Testis (tissue), 3 donors: Measurements from ENCODE around the gene NEURL1. TPM values are rescaled to one million over a fixed set of nuclear protein-coding genes. Genes with fewer than 3 reads are reported as not detected.

Source experiments
- DNase-seq: peaks from one replicate; pipeline ENCODE4 v3.0.0-alpha.2; 2019
- H3K27ac ChIP-seq, 2 donors: fragments of 200-600 bp; sonication (generic); one replicate each; pipeline ENCODE4 v1.5.1; 2019
- H3K27me3 ChIP-seq: fragments of 200-600 bp; sonication (generic); one replicate; pipeline ENCODE4 v1.5.1; 2019
- H3K36me3 ChIP-seq: fragments of 200-600 bp; sonication (generic); one replicate; pipeline ENCODE4 v1.5.1; 2017; ENCODE audit warnings: low read depth; ENCODE audit errors: missing control alignments
- H3K4me1 ChIP-seq: fragments of 200-600 bp; sonication (generic); one replicate; pipeline ENCODE4 v1.5.1; 2019
- H3K4me3 ChIP-seq, 2 donors: fragments of 200-600 bp; sonication (generic); one replicate each; pipeline ENCODE4 v1.5.1; 2017 to 2019
- H3K9me3 ChIP-seq: fragments of 200-600 bp; sonication (generic); one replicate; pipeline ENCODE4 v1.5.1; 2017
- POLR2A ChIP-seq: fragments of 450-650 bp; IDR thresholded peaks from one replicate; pipeline ENCODE4 v1.6.1; 2017; ENCODE audit warnings: antibody characterized with exemption, mild to moderate bottlenecking, moderate library complexity
- WGBS, 2 donors: methylation state at CpG; one replicate each; pipeline ENCODE4 v1.1.5; 2018; 5-methylcytosine and 5-hydroxymethylcytosine counted together
- intact Hi-C: fragments of 100-400 bp; cut with DNase I; formaldehyde crosslinking; loops from one replicate; pipeline ENCODE4 v1.15.1; 2023; ENCODE audit warnings: low total_unique reads
- polyA plus RNA-seq: library from polyadenylated mRNA; stranded (reverse); fragments of 350-450 nt; fragmentation: Illumina TruSeq; extraction: RNeasy Lipid Tissue Mini Kit (QIAGEN cat#74804); gene quantifications from one replicate; pipeline ENCODE4 v1.2.3, GENCODE V29; 2014; ENCODE audit warnings: low read depth, low replicate concordance; ENCODE audit not compliant: insufficient read depth
- total RNA-seq, 2 donors: library from RNA; depleted of rRNA; stranded (reverse); fragments of >200 nt; gene quantifications; one replicate each; pipeline ENCODE4 v1.2.3, GENCODE V29; 2016
- TF ChIP-seq, protein P1 (sequence below), 3 experiments: fragments of 450-650 bp in 2 of 3; fragments of 200-600 bp in 1 of 3; sonication (generic) in 1 of 3; IDR thresholded peaks; one replicate each; pipeline ENCODE4 v1.5.1; 2016 to 2019; ENCODE audit warnings: antibody characterized with exemption in 3 of 3, mild to moderate bottlenecking in 2 of 3, moderate library complexity in 1 of 3

NEURL1 gene
- total and polyA plus RNA-seq, 3 donors from 2014 or later, result 17.8 to 21.9 (median 19.8) TPM

DNA sequence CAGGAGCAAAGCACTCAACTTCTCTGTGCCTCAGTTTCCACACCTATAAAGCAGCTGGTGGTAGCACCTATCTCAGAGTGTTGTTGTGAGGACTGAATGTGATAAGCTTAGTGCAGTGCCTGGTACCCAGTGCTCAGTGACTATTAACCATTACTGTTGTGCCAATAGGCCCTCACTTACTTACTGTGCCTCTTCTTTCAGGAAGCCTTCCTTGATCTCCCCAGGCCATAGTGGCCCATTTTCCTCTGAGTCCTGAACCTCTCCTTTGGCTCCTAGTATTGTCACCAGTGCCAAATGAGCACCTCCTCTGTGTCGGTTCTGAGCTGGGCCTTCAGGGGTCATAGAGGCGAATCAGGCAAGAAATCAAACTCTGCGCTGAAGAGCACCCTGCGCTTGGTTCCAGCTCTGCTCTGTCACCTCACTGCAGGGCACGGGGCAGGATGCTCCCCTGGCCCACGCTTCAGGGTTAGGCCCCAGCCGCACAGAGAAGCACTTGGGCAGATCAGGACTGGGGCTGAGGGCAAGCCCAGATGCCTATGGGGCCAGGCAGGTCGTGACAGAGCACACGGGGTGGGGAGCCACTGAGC, 37.3 kb upstream of the NEURL1 start:
- no peaks in the 10 kb centered on the region for H3K27me3 ChIP-seq
- no peaks in the 10 kb centered on the region for H3K9me3 ChIP-seq
- no peaks in the 10 kb centered on the region for H3K36me3 ChIP-seq
- H3K27ac ChIP-seq, result no peak overlapping the region
- H3K4me3 ChIP-seq, result no peak overlapping the region
- TF ChIP-seq POLR2A, result no peak
- TF ChIP-seq, protein P1, sequence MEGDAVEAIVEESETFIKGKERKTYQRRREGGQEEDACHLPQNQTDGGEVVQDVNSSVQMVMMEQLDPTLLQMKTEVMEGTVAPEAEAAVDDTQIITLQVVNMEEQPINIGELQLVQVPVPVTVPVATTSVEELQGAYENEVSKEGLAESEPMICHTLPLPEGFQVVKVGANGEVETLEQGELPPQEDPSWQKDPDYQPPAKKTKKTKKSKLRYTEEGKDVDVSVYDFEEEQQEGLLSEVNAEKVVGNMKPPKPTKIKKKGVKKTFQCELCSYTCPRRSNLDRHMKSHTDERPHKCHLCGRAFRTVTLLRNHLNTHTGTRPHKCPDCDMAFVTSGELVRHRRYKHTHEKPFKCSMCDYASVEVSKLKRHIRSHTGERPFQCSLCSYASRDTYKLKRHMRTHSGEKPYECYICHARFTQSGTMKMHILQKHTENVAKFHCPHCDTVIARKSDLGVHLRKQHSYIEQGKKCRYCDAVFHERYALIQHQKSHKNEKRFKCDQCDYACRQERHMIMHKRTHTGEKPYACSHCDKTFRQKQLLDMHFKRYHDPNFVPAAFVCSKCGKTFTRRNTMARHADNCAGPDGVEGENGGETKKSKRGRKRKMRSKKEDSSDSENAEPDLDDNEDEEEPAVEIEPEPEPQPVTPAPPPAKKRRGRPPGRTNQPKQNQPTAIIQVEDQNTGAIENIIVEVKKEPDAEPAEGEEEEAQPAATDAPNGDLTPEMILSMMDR (IDR thresholded peaks at IDR 0.05), result no peak
- no peak for DNase-seq
- intact Hi-C loops, result no loop called here
- peaks cover 7% of the 10 kb centered on the region for H3K4me1 ChIP-seq
- 94 to 96% methylated on average over 6 to 9 of the region's 9 CpGs for WGBS, 2 donors

DNA sequence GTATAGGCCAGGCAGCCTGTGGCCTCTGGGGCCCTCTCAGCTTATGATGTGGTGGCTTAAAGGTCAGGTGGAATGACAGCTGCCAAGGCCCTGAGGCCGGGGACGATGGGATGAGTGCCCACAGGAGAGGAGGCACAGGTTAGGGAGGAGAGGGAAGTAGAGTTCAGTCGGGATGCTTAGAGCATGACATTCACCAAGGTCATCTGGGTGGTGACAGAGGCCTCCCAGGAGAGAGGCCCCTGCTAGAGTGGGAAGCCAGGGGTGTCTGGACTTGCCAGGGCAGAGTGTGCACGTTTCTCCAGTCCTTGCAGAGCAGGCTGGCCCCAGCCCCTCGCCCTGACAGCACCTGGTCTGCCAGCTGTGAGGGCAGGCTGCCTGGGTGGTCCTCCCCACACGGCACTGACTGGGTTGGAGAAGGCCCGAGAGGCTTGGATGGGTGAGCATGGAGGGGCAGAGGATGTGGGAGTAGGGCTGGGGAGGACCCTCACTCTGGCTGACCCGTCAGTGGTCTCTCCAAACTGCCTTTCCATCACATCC, 36.3 kb upstream of the NEURL1 start:
- TF ChIP-seq, protein P1 (IDR thresholded peaks at IDR 0.05), result no peak
- no peak for TF ChIP-seq POLR2A
- no peak overlapping the region for H3K27ac ChIP-seq
- 69 to 96% methylated on average over 7 to 8 of the region's 8 CpGs for WGBS, 2 donors
- no peaks in the 10 kb centered on the region for H3K36me3 ChIP-seq
- peaks cover 7% of the 10 kb centered on the region for H3K4me1 ChIP-seq
- no peaks in the 10 kb centered on the region for H3K27me3 ChIP-seq
- no peaks in the 10 kb centered on the region for H3K9me3 ChIP-seq
- intact Hi-C loops, result no loop called here
- no peak for DNase-seq
- H3K4me3 ChIP-seq, result no peak overlapping the region

DNA sequence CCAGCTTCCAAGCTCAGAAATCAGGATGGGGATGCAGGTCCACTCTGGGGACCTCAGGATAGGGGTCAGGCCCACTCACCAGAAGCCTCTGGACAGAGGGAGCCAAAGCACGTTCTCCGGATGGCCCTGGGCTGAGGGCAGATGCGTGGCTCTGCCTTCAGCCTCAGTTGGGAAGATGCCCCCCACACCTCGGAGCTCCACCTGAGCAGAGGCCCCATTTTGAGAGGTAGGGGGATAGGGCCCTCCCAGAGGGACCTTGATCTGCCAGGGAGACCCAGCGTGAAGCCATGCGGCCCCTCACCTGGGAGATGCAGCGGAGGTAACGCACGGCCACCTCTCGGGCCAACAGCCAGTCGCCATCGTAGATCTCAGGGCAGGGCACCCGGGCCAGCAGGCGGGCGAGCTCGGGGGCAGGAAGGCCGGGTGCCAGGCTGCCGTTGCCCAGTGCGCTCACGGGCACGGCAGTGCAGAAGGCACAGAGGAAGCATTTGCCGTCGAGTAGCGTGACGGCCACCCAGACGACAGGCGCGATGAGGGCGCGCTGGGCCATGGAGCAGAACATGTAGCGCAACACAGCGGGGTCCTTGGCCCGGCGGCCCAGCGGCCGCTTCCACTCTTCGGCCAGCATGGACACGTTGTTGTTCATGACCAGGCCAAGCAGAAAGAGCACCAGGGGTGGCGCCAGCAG, 35.5 kb upstream of the NEURL1 start:
- no peaks in the 10 kb centered on the region for H3K9me3 ChIP-seq
- no peak overlapping the region for H3K4me3 ChIP-seq
- no peak for DNase-seq
- no peak overlapping the region for H3K27ac ChIP-seq
- H3K4me1 ChIP-seq, result peaks cover under 1% of the 10 kb centered on the region
- TF ChIP-seq, protein P1 (IDR thresholded peaks at IDR 0.05), result no peak
- TF ChIP-seq POLR2A, result no peak
- no peaks in the 10 kb centered on the region for H3K36me3 ChIP-seq
- H3K27me3 ChIP-seq, result no peaks in the 10 kb centered on the region
- intact Hi-C loops, result no loop called here
- WGBS, 2 donors, result 95 to 98% methylated on average over 28 to 38 of the region's 39 CpGs

DNA sequence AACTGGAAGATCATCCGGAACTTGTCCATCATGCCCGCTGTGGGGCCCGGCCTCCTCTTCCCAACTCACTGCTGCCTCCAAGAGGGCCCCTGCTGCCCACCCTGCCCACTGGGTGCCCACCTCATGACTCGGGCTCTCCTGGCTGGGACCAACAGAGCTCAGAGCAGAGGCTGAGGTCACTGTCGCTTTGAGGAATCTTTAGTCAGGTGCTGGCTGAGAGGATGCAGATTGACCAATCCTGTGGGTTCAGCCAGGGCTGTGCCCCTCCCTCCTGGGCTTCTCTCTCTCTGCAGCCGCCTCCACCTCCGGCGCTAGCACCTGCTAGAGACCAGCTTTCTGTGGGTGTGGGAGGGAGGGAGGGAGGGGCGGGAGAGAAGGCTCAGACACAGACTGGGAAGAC, 34.8 kb upstream of the NEURL1 start, which contains the start of gene CALHM1:
TSS of gene CALHM1 (minus strand) at position 181 of the 400 bp plus-strand sequence. CDS start at position 32, 149 bp downstream.
- Histone ChIP-seq H3K27ac (no peak within 1 kb of the TSS), H3K4me3 (no peak within 1 kb of the TSS), H3K36me3 (no peaks in the 10 kb centered on the region), H3K4me1 (no peaks in the 10 kb centered on the region), H3K27me3 (no peaks in the 10 kb centered on the region), H3K9me3 (no peaks in the 10 kb centered on the region)
- TF ChIP-seq POLR2A, result no peak
- TF ChIP-seq, protein P1 (IDR thresholded peaks at IDR 0.05), result no peak
- intact Hi-C loops, result no loop called here
- no peak for DNase-seq
- 60 to 82% methylated on average over 3 to 9 of the region's 9 CpGs for WGBS, 2 donors
